AG04450 (cell line): ENCODE data around the gene PSKH1. TPM values are rescaled to one million over a fixed set of nuclear protein-coding genes. Genes with fewer than 3 reads are reported as not detected.

Experiments used
- CTCF ChIA-PET: fragments of 300-600, 350-600 bp; formaldehyde crosslinking; extraction: SDS; loops from one replicate; lab custom pipeline; 2022; ENCODE audit warnings: antibody characterized with exemption, inconsistent platforms; lab: Charles Lee
- POLR2A ChIA-PET: fragments of 350-600 bp; formaldehyde crosslinking; extraction: SDS; loops from one replicate; lab custom pipeline; 2021; ENCODE audit warnings: antibody characterized with exemption, inconsistent platforms; lab: Yijun Ruan, JAX
- DNase-seq: peaks from one replicate; pipeline ENCODE4 v3.0.0-alpha.2; 2011; ENCODE audit warnings: low read depth, low spot score
- H3K27ac ChIP-seq: one replicate; pipeline ENCODE4 v1.5.1; 2012; ENCODE audit warnings: low read depth, low read length, control low read depth
- H3K27me3 ChIP-seq: one replicate; pipeline ENCODE4 v1.6.0; 2012; ENCODE audit warnings: low read length; ENCODE audit not compliant: control insufficient read depth, insufficient read depth
- H3K4me3 ChIP-seq: 2 replicates; pipeline ENCODE4 v1.5.1; 2011; ENCODE audit warnings: mild to moderate bottlenecking, low read depth, low read length, control low read depth
- H3K9me3 ChIP-seq: 2 replicates; pipeline ENCODE4 v1.5.1; 2012; ENCODE audit warnings: low read length; ENCODE audit not compliant: control insufficient read depth, insufficient read depth
- polyA plus RNA-seq: library from polyadenylated mRNA; depleted of rRNA; stranded (reverse); fragments of >200 nt; gene quantifications from 2 replicates; pipeline ENCODE4 v1.2.3, GENCODE V29; 2011
- TF ChIP-seq, protein P1 (sequence below): IDR thresholded peaks from 2 replicates; pipeline ENCODE4 v1.5.1; 2011; ENCODE audit warnings: low read depth, low read length, control low read depth, inconsistent platforms

The PSKH1 gene
- polyA plus RNA-seq, 1 experiment: 18.2 TPM

DNA sequence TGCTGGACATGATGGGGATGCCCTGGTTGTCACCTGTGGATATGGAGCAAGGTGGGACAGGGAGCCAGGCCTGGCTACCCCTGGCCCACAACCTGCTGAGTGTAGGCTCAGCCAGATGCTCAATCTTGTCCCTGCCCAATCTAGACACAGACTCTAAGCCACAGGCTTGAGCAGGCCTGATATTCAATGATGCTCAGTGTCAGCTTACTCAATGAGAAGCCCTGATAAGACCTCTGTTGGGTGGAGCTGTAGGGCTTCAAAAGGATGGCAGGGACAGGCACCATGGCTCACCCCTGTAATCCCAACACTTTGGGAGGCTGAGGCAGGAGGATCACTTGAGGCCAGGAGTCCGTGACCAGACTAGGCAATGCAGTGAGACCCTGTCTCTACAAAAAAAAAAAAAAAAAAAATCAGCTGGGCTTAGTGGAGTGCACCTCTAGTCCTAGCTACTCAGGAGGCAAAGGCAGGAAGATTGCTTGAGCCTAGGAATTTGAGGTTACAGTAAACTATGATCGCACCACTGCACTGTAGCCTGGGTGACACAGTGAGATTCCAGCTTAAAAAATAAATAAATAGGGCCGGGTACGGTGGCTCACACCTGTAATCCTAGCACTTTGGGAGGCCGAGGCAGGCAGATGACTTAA is 47.5 kb downstream of the PSKH1 start:
- DNase-seq: no peak
- Histone ChIP-seq H3K27me3 (no peaks in the 10 kb centered on the region), H3K4me3 (no peak overlapping the region), H3K9me3 (peaks cover 6% of the 10 kb centered on the region; the same call in 1 of the 2 replicates), H3K27ac (no peak overlapping the region)
- CTCF ChIA-PET: interaction anchor here (0.6 to 0.7 kb wide), 2 partner anchors 124 to 343 kb away, joined by 3 read pairs; no protein-coding TSS in a partner anchor
- TF ChIP-seq, protein P1, sequence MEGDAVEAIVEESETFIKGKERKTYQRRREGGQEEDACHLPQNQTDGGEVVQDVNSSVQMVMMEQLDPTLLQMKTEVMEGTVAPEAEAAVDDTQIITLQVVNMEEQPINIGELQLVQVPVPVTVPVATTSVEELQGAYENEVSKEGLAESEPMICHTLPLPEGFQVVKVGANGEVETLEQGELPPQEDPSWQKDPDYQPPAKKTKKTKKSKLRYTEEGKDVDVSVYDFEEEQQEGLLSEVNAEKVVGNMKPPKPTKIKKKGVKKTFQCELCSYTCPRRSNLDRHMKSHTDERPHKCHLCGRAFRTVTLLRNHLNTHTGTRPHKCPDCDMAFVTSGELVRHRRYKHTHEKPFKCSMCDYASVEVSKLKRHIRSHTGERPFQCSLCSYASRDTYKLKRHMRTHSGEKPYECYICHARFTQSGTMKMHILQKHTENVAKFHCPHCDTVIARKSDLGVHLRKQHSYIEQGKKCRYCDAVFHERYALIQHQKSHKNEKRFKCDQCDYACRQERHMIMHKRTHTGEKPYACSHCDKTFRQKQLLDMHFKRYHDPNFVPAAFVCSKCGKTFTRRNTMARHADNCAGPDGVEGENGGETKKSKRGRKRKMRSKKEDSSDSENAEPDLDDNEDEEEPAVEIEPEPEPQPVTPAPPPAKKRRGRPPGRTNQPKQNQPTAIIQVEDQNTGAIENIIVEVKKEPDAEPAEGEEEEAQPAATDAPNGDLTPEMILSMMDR: no peak
- POLR2A ChIA-PET: interaction anchor here (0.6 to 0.9 kb wide), 2 partner anchors 19 to 108 kb away, joined by 3 read pairs; no protein-coding TSS in a partner anchor

DNA sequence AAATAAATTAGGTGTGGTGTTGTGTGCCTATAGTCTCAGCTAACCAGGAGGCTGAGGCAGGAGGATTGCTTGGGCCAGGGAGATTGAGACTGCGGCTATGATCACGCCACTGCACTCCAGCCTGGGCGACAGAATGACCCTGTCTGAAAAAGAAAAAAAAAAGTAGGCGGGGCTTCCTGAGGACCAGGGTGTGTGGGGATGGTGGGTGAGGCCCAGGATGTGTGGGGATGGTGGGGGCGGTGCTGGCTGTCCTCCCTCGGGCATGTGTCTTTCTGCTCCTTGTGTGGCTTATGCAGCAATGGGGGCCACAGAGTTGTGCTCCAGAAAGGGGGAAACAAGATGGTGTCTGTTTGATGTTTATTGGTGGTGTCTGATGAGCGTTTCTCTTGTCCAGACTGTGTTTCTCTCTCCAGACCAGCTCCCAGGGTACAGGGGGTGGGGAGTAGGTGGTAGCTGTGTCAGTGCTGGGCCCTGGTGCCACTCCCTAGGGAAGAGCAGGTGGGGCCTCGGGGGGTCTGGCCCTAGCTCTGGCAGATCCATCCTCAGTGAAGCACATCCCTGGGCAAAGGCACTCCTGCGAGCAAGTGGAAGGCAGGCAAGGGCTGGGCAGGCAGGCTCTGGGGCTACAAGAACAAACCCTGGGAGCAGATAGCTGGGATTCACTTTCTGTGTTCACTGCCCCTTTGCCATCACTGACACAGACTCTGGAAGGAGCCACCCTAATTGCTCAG is 48.6 kb downstream of the PSKH1 start:
- DNase-seq: no peak
- POLR2A ChIA-PET: no interaction called here

DNA sequence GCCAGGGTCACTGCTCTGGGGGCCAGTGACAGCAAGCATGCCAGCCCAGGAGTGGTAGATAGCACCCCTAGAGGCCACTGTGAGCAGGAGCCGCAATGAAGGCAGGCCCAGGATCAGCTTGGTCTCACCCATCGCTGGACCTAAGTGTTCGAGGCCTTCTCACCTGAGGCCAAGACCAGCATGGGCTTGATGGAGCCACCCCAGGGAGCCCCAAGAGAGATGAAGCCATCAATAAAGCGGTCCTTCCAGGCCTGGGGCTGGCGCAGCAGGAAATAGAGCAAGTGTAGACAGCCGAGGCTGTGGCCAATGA is 49.1 kb downstream of the PSKH1 start:
- H3K4me3 ChIP-seq: no peak overlapping the region
- ChIA-PET POLR2A (interaction anchor here (0.5 kb wide), 1 partner anchor 19 kb away, joined by 3 read pairs; no protein-coding TSS in a partner anchor), CTCF (interaction anchor here (0.8 to 1.4 kb wide), 3 partner anchors 48 to 127 kb away, joined by 3 read pairs; partner anchors contain the start of gene NRN1L)
- no peaks in the 10 kb centered on the region; the same call in 1 of the 2 replicates for H3K9me3 ChIP-seq
- no peaks in the 10 kb centered on the region for H3K27me3 ChIP-seq
- TF ChIP-seq, protein P1: peak; percentile 69
- no peak for DNase-seq
- no peak overlapping the region for H3K27ac ChIP-seq

More for the DNA sequence above, 48.6 kb downstream of the PSKH1 start:
- H3K27ac ChIP-seq: no peak overlapping the region
- no peaks in the 10 kb centered on the region for H3K27me3 ChIP-seq
- TF ChIP-seq, protein P1: no peak
- H3K9me3 ChIP-seq: no peaks in the 10 kb centered on the region; the same call in 1 of the 2 replicates
- CTCF ChIA-PET: interaction anchor here (0.8 to 1.4 kb wide), 2 partner anchors 57 to 126 kb away, joined by 3 read pairs; partner anchors contain the start of gene NRN1L
- no peak overlapping the region for H3K4me3 ChIP-seq

DNA sequence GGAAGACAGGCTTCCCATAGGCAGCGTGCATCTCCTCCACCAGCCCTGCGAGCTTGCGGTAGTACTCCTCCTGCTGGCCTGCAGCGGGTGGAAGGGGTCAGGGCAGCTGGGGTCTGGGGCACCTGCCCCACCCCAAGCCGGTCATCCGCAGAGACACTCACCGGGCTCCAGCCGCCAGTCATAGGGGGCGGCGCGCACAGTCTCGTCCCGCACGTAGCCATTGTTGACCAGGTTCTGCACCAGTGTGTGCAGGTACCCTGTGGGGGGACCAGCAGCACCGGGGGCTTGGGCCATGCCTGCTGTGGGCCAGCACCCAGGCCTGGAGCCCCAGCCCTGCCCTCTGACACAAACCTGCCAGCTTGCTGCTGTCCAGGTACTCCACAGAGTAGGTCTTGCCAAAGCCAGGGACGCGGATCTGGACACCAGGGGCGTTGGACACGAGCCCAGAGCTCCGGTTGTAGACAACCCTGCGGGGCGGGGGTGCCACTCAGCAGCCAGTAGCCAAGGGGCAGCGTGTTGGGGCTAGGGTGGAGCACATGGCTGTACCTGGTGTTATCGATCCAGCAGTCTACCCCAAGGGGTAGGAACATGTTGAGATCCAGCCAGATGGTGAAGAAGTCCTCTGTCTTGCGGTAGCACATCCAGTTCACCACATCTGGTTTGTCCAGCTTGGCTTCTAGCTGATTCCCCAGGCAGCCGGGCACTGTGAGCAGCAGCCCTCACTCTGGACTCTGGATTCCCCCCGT is 49.6 kb downstream of the PSKH1 start:
- H3K27me3 ChIP-seq: no peaks in the 10 kb centered on the region
- H3K9me3 ChIP-seq: no peaks in the 10 kb centered on the region; the same call in 1 of the 2 replicates
- CTCF ChIA-PET: interaction anchor here (0.5 to 1.4 kb wide), 4 partner anchors 43 to 127 kb away, joined by 3 to 8 read pairs (median 3); partner anchors contain the start of gene NRN1L
- TF ChIP-seq, protein P1: no peak
- POLR2A ChIA-PET: interaction anchor here (0.5 kb wide), 1 partner anchor 19 kb away, joined by 3 read pairs; no protein-coding TSS in a partner anchor
- DNase-seq: no peak
- no peak overlapping the region for H3K27ac ChIP-seq
- no peak overlapping the region for H3K4me3 ChIP-seq
